Activated naive CD8-positive, alpha-beta T cell (primary cell): Measurements from ENCODE around the gene CDKAL1.

Experiments used
- H3K27ac Mint-ChIP-seq: one replicate; pipeline ENCODE4 v1.8.0; 2021; ENCODE audit warnings: mixed read lengths
- H3K27me3 Mint-ChIP-seq: one replicate; pipeline ENCODE4 v1.8.0; 2021; ENCODE audit warnings: mixed read lengths
- H3K36me3 Mint-ChIP-seq: one replicate; pipeline ENCODE4 v1.8.0; 2021; ENCODE audit warnings: mixed read lengths
- H3K4me1 Mint-ChIP-seq: one replicate; pipeline ENCODE4 v1.8.0; 2021; ENCODE audit warnings: low read depth, mixed read lengths
- H3K4me3 Mint-ChIP-seq: one replicate; pipeline ENCODE4 v1.8.0; 2021; ENCODE audit warnings: mild to moderate bottlenecking, mixed read lengths
- H3K9me3 Mint-ChIP-seq: one replicate; pipeline ENCODE4 v1.8.0; 2021; ENCODE audit warnings: low read depth, mixed read lengths

The CDKAL1 gene

GRCh38 chr6:20653085-20653479 lies 118.8 kb downstream of the CDKAL1 start:
- peaks cover 3% of the 10 kb centered on the region for H3K9me3 Mint-ChIP-seq

DNA sequence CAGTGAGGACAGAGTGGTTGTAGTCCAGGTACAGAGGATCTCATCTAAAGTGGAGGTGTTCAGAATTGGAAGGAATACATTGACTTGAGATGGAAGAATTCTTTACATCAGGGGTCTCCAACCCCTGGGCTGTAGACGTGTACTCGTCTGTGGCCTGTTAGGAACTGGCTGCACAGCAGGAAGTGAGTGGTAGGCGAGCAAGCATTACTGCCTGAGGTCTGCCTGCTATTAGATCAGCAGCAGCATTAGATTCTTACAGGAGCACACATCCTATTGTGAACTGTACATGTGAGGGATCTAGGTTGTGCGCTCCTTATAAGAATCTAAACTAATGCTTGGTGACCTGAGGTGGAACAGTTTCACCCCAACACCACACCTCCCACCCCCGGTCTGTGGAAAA lies 121.1 kb downstream of the CDKAL1 start:
- H3K4me1 Mint-ChIP-seq, result peaks cover 14% of the 10 kb centered on the region
- no peak overlapping the region for H3K27ac Mint-ChIP-seq
- no peaks in the 10 kb centered on the region for H3K27me3 Mint-ChIP-seq
- H3K9me3 Mint-ChIP-seq, result no peaks in the 10 kb centered on the region
- peaks cover 32% of the 10 kb centered on the region for H3K36me3 Mint-ChIP-seq
- no peak overlapping the region for H3K4me3 Mint-ChIP-seq

More at GRCh38 chr6:20653085-20653479, 118.8 kb downstream of the CDKAL1 start:
- Mint-ChIP-seq H3K27ac (no peak overlapping the region), H3K4me1 (peaks cover 6% of the 10 kb centered on the region), H3K27me3 (no peaks in the 10 kb centered on the region), H3K4me3 (no peak overlapping the region), H3K36me3 (peaks cover 31% of the 10 kb centered on the region)

DNA sequence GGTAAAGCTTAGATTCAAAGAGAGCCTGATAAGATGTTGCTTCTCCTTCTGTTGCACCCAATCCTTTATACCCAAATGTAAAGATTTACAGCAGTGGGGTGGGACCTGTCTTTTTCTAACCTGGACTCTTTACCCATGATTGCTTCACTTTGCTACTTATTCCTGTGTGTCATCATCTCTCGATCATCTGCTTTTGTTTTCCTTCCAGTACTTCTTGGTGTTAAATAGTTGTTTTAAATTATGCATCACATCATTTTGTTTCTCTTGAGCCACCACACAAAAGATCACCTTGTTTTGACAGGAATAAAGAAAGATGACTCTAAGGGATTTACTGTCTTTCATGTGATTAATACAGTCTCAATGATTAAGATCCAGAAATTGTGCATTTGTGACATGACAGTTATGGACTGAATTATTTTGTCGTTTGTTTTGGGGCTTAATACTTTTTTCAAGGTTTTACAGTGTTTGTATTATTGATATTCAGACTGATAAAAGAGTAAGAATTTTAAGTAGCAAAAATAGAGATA lies 123.1 kb downstream of the CDKAL1 start:
- Mint-ChIP-seq H3K27me3 (no peaks in the 10 kb centered on the region), H3K36me3 (peaks cover 22% of the 10 kb centered on the region), H3K4me3 (no peak overlapping the region), H3K27ac (no peak overlapping the region), H3K4me1 (peaks cover 18% of the 10 kb centered on the region), H3K9me3 (no peaks in the 10 kb centered on the region)

GRCh38 chr6:20658053-20658452 lies 123.8 kb downstream of the CDKAL1 start:
- no peak overlapping the region for H3K27ac Mint-ChIP-seq
- peaks cover 22% of the 10 kb centered on the region for H3K36me3 Mint-ChIP-seq
- H3K27me3 Mint-ChIP-seq, result no peaks in the 10 kb centered on the region
- no peak overlapping the region for H3K4me3 Mint-ChIP-seq
- H3K9me3 Mint-ChIP-seq, result no peaks in the 10 kb centered on the region
- peaks cover 20% of the 10 kb centered on the region for H3K4me1 Mint-ChIP-seq

DNA sequence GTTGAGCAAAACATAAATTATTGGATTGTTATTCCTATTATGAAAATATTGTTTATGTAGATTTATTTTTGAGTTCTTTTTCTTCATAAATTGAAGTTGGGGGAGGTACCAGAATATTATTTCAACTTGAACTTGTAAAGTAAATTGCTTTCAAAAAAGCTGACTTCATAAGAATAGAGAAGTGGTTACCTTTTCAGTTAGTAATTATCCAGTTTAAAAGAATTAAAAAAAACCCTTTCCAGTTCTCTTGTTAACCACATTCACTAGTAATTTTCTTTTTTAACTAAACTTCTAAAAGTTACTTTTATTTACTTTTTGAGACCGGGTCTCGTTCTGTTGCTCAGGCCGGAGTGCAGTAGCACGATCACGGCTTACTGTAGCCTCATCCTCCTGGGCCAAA lies 124.3 kb downstream of the CDKAL1 start:
- Mint-ChIP-seq H3K27me3 (no peaks in the 10 kb centered on the region), H3K4me3 (no peak overlapping the region), H3K4me1 (peaks cover 22% of the 10 kb centered on the region), H3K27ac (no peak overlapping the region), H3K9me3 (no peaks in the 10 kb centered on the region), H3K36me3 (peaks cover 24% of the 10 kb centered on the region)

DNA sequence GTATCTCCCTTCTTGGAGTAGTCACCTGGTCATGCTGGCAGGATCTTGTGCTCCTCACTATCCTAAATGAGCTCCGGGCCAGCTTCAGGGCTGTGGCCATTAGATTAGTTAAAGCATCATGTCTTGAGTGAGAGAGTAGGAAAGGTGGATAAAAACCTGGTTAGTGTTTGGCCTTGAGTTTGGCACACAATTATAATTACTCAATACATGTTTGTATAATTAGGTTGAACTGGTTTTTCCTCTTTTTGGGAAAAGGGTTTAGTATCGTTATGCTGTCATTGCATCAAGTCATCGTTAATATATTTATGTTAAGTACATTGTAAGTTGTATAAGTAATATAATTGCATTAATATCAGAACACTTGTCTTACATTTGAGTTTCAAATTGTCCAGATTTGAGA lies 126.3 kb downstream of the CDKAL1 start:
- H3K36me3 Mint-ChIP-seq, result peaks cover 19% of the 10 kb centered on the region
- no peak overlapping the region for H3K27ac Mint-ChIP-seq
- H3K4me1 Mint-ChIP-seq, result peaks cover 22% of the 10 kb centered on the region
- H3K27me3 Mint-ChIP-seq, result no peaks in the 10 kb centered on the region
- no peak overlapping the region for H3K4me3 Mint-ChIP-seq
- no peaks in the 10 kb centered on the region for H3K9me3 Mint-ChIP-seq

DNA sequence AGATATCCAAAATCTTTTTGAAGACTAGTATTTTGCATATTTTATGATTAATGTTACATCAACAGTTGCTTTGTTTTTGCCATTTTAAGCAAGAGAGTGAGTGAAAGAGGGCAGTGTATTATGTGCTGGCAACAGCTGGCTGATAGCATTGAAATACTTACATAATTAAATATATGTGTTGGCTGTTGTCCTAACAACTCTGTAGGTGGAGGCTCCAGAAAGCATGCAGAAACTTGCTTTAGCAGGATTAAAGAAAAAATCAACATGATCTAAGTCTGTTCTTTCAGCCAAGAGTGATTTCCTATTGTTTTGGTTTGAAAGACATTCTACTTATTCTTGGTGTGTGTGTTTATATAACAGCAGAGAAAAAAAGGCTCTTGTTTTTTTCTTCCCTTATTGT lies 127.5 kb downstream of the CDKAL1 start:
- Mint-ChIP-seq H3K4me3 (no peak overlapping the region), H3K27me3 (no peaks in the 10 kb centered on the region), H3K4me1 (peaks cover 20% of the 10 kb centered on the region), H3K27ac (no peak overlapping the region), H3K36me3 (peaks cover 14% of the 10 kb centered on the region), H3K9me3 (no peaks in the 10 kb centered on the region)

DNA sequence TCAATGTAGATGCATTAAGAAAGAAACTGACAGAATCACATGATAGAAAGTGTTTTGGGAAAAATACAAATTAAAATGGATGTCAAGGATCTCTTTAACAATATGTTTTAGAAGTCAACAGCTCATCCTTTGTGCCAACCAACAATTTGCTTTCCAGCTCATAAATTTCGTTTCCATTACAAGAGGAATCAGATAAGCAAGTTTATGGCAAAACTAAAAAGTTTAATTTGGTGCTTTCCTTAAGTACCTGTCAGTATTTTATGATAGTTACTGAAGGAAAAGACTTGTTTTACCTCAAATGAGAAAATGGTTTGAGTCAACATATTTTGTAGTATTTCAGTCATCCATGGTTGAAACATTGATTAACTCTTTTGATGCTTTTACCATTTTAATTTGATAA lies 130.0 kb downstream of the CDKAL1 start:
- Mint-ChIP-seq H3K27me3 (no peaks in the 10 kb centered on the region), H3K4me3 (no peak overlapping the region), H3K36me3 (peaks cover 21% of the 10 kb centered on the region), H3K27ac (no peak overlapping the region), H3K4me1 (peaks cover 24% of the 10 kb centered on the region), H3K9me3 (no peaks in the 10 kb centered on the region)

- no peak overlapping the region for H3K4me3 Mint-ChIP-seq
- H3K9me3 Mint-ChIP-seq, result no peaks in the 10 kb centered on the region
- no peak overlapping the region for H3K27ac Mint-ChIP-seq
- peaks cover 13% of the 10 kb centered on the region for H3K36me3 Mint-ChIP-seq
- H3K4me1 Mint-ChIP-seq, result peaks cover 16% of the 10 kb centered on the region
- H3K27me3 Mint-ChIP-seq, result no peaks in the 10 kb centered on the region
These were observed 131.0 kb downstream of the CDKAL1 start for GRCh38 chr6:20665290-20665689.

- no peaks in the 10 kb centered on the region for H3K27me3 Mint-ChIP-seq
- H3K4me3 Mint-ChIP-seq, result no peak overlapping the region
- H3K4me1 Mint-ChIP-seq, result peaks cover 6% of the 10 kb centered on the region
- H3K27ac Mint-ChIP-seq, result no peak overlapping the region
- H3K9me3 Mint-ChIP-seq, result no peaks in the 10 kb centered on the region
- peaks cover 19% of the 10 kb centered on the region for H3K36me3 Mint-ChIP-seq
These were observed 135.5 kb downstream of the CDKAL1 start for GRCh38 chr6:20669571-20670314.

DNA sequence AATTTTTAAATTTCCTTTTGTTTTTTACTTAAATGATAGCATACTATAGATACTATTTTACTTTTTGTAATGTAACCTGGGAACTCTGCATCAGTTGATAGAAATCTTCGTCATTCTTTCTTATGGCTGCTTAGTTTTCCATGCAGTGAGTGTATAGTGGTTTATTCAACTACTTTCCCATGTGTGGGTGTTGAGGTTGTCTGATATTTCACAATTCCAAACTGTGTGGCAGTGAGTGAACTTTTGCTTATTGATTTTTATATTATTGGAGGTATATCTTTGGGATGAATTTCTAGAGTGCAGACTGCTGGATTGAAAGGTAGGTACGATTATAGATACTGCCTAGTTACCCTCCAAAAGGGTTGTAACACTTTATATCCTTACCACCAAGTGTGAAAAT lies 136.5 kb downstream of the CDKAL1 start:
- Mint-ChIP-seq H3K36me3 (peaks cover 20% of the 10 kb centered on the region), H3K9me3 (no peaks in the 10 kb centered on the region)

DNA sequence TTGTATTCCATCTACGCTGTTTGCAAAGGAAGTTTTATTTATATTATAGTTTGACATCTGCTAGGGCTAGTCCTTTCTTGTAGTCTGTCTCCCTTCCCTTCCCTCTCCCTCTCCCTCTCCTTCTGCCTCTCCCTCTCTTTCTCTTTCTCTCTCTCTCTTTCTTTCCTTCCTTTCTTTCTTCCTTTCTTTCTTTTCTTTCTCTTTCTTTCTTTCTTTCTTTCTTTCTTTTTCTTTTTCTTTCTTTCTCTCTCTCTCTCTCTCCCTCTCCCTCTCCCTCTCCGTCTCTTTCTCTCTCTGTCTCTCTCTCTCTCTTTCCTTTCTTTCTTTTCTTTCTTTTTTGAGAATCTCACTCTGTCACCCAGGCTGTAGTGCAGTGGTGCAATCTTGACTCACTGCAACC lies 137.8 kb downstream of the CDKAL1 start:
- H3K4me3 Mint-ChIP-seq, result no peak overlapping the region
- H3K27me3 Mint-ChIP-seq, result no peaks in the 10 kb centered on the region
- H3K9me3 Mint-ChIP-seq, result no peaks in the 10 kb centered on the region
- H3K4me1 Mint-ChIP-seq, result peaks cover 6% of the 10 kb centered on the region
- H3K27ac Mint-ChIP-seq, result no peak overlapping the region
- peaks cover 19% of the 10 kb centered on the region for H3K36me3 Mint-ChIP-seq

More for the DNA sequence above, 136.5 kb downstream of the CDKAL1 start:
- Mint-ChIP-seq H3K27ac (no peak overlapping the region), H3K4me1 (peaks cover 6% of the 10 kb centered on the region), H3K4me3 (no peak overlapping the region), H3K27me3 (no peaks in the 10 kb centered on the region)

GRCh38 chr6:20673458-20673857 lies 139.2 kb downstream of the CDKAL1 start:
- Mint-ChIP-seq H3K27ac (peak overlapping the region; percentile 18), H3K4me3 (no peak overlapping the region), H3K4me1 (peaks cover 7% of the 10 kb centered on the region), H3K27me3 (no peaks in the 10 kb centered on the region), H3K9me3 (no peaks in the 10 kb centered on the region), H3K36me3 (peaks cover 19% of the 10 kb centered on the region)

- H3K27me3 Mint-ChIP-seq, result no peaks in the 10 kb centered on the region
- peaks cover 10% of the 10 kb centered on the region for H3K4me1 Mint-ChIP-seq
- no peak overlapping the region for H3K4me3 Mint-ChIP-seq
- H3K36me3 Mint-ChIP-seq, result peaks cover 16% of the 10 kb centered on the region
- H3K27ac Mint-ChIP-seq, result no peak overlapping the region
- H3K9me3 Mint-ChIP-seq, result no peaks in the 10 kb centered on the region
These were observed 140.4 kb downstream of the CDKAL1 start for GRCh38 chr6:20674664-20675063.

GRCh38 chr6:20678831-20679352 lies 144.6 kb downstream of the CDKAL1 start:
- peaks cover 24% of the 10 kb centered on the region for H3K36me3 Mint-ChIP-seq
- H3K27me3 Mint-ChIP-seq, result no peaks in the 10 kb centered on the region
- no peak overlapping the region for H3K4me3 Mint-ChIP-seq
- H3K27ac Mint-ChIP-seq, result no peak overlapping the region
- no peaks in the 10 kb centered on the region for H3K9me3 Mint-ChIP-seq
- peaks cover 25% of the 10 kb centered on the region for H3K4me1 Mint-ChIP-seq
